HepG2 (cell line): Measurements from ENCODE around the gene ITPK1. TPM values are rescaled to one million over a fixed set of nuclear protein-coding genes. Genes with fewer than 3 reads are reported as not detected.

Experiments used
- AFF4 ChIP-seq: sonication (generic); formaldehyde crosslinking; IDR thresholded peaks from 2 replicates; pipeline ENCODE4 v1.4.0; 2020; ENCODE audit warnings: missing genetic modification reagents
- ATRX ChIP-seq: sonication (generic); formaldehyde crosslinking; IDR thresholded peaks from 2 replicates; pipeline ENCODE4 v1.4.0; 2020; ENCODE audit warnings: missing genetic modification reagents, borderline replicate concordance
- ERF ChIP-seq: IDR thresholded peaks from 2 replicates; pipeline ENCODE4 v1.6.1; 2018; ENCODE audit warnings: missing biosample characterization, missing genetic modification reagents
- GABPB1 ChIP-seq: IDR thresholded peaks from 2 replicates; pipeline ENCODE4 v1.6.1; 2016; ENCODE audit warnings: mild to moderate bottlenecking, missing genetic modification reagents, moderate library complexity, missing compliant biosample characterization
- HBP1 ChIP-seq: IDR thresholded peaks from 2 replicates; pipeline ENCODE4 v1.6.1; 2016; ENCODE audit warnings: low read depth, control low read depth
- HMGXB4 ChIP-seq, 2 experiments: sonication (generic) in 1 of 2; formaldehyde crosslinking in 1 of 2; IDR thresholded peaks; 2 replicates each; pipeline versions ENCODE4 v1.4.0 to v1.6.1; 2018 to 2020; ENCODE audit warnings: missing genetic modification reagents in 2 of 2, borderline replicate concordance in 1 of 2, low read depth in 1 of 2, mild to moderate bottlenecking in 1 of 2, missing biosample characterization in 1 of 2
- HNRNPLL ChIP-seq: fragments of 200-400 bp; formaldehyde crosslinking; IDR thresholded peaks from 2 replicates; pipeline ENCODE4 v1.6.1; 2017; ENCODE audit warnings: mild to moderate bottlenecking, low read depth, low read length; ENCODE audit not compliant: poor library complexity, severe bottlenecking
- MAZ ChIP-seq, 2 experiments: sonication (generic) in 1 of 2; formaldehyde crosslinking in 1 of 2; IDR thresholded peaks; 2 replicates each; pipeline versions ENCODE4 v1.5.0 to v1.6.1; 2012 to 2020; ENCODE audit warnings: low read depth in 2 of 2, mild to moderate bottlenecking in 2 of 2, borderline replicate concordance in 1 of 2, improper control_type of control experiment in 1 of 2, low read length in 1 of 2, missing genetic modification reagents in 1 of 2, moderate library complexity in 1 of 2
- MBNL3 ChIP-seq: fragments of 250-450 bp; sonication (Bioruptor Pico); conservative IDR thresholded peaks from 2 replicates; pipeline ENCODE4 v1.8.0; 2022; ENCODE audit warnings: mild to moderate bottlenecking, inconsistent platforms
- PHF8 ChIP-seq: sonication (generic); formaldehyde crosslinking; IDR thresholded peaks from 2 replicates; pipeline ENCODE4 v1.5.0; 2020; ENCODE audit warnings: missing genetic modification reagents
- SAP130 ChIP-seq: IDR thresholded peaks from 2 replicates; pipeline ENCODE4 v1.6.1; 2016; ENCODE audit warnings: low read depth
- SKI ChIP-seq: fragments of 450-650 bp; IDR thresholded peaks from one replicate; pipeline ENCODE4 v1.6.1; 2018; ENCODE audit warnings: mild to moderate bottlenecking; ENCODE audit not compliant: partially characterized antibody
- TFDP1 ChIP-seq: IDR thresholded peaks from 2 replicates; pipeline ENCODE4 v1.6.1; 2016; ENCODE audit warnings: missing compliant biosample characterization, missing genetic modification reagents, borderline replicate concordance
- ZFP36L2 ChIP-seq: sonication (generic); formaldehyde crosslinking; IDR thresholded peaks from 2 replicates; pipeline ENCODE4 v1.4.0; 2020; ENCODE audit warnings: missing genetic modification reagents
- ZFY ChIP-seq: sonication (generic); formaldehyde crosslinking; IDR thresholded peaks from 2 replicates; pipeline ENCODE4 v1.4.0; 2020; ENCODE audit warnings: missing genetic modification reagents
- ZNF558 ChIP-seq: sonication (generic); formaldehyde crosslinking; IDR thresholded peaks from 2 replicates; pipeline ENCODE4 v1.9.0; 2022; ENCODE audit warnings: mild to moderate bottlenecking, missing genetic modification reagents, borderline replicate concordance
- ZNF564 ChIP-seq: sonication (generic); formaldehyde crosslinking; IDR thresholded peaks from 2 replicates; pipeline ENCODE4 v1.8.1; 2023; ENCODE audit warnings: mild to moderate bottlenecking, missing genetic modification reagents
- ZNF749 ChIP-seq: sonication (generic); formaldehyde crosslinking; IDR thresholded peaks from 2 replicates; pipeline ENCODE4 v1.8.0; 2022; ENCODE audit warnings: mild to moderate bottlenecking, missing genetic modification reagents, moderate library complexity, borderline replicate concordance
- ZNF777 ChIP-seq: sonication (generic); formaldehyde crosslinking; IDR thresholded peaks from 2 replicates; pipeline ENCODE4 v1.4.0; 2020; ENCODE audit warnings: missing genetic modification reagents
- ZNF891 ChIP-seq: sonication (generic); formaldehyde crosslinking; IDR thresholded peaks from 2 replicates; pipeline ENCODE4 v1.5.0; 2020; ENCODE audit warnings: mild to moderate bottlenecking, missing genetic modification reagents
- polyA plus RNA-seq, 8 experiments: library from polyadenylated mRNA; depleted of rRNA in 3 of 8; stranded (reverse) in 7 of 8; unstranded in 1 of 8; fragments of >200 nt; fragmentation: Illumina TruSeq in 4 of 8; extraction: Trizol in 4 of 8; gene quantifications; 2 replicates each; pipeline versions ENCODE4 v1.2.1 to v1.2.3, GENCODE V29; 2011 to 2016; ENCODE audit warnings: low read depth in 4 of 8, missing spikeins in 1 of 8, mixed read lengths in 1 of 8; ENCODE audit not compliant: insufficient read depth in 1 of 8
- total RNA-seq, 5 experiments: library from RNA; depleted of rRNA; stranded (reverse); fragments of >200 nt; fragmentation: Illumina TruSeq; extraction: Trizol; gene quantifications; 2 replicates each; pipeline ENCODE4 v1.2.3, GENCODE V29; 2016; ENCODE audit warnings: low read depth in 1 of 5

Gene ITPK1
- total and polyA plus RNA-seq, 2 of the 13 experiments (the other 11 are each of a cell fraction or from before 2014, with no cell fraction given): 20.5 to 47.5 TPM

GRCh38 chr14:93115069-93115820 lies 480 bp downstream of the ITPK1 start (continued):
- TF ChIP-seq AFF4 (CRISPR knock-in tag): no peak
- 0 out of 2 replicates have a peak, but pooled peaks have one; percentile 31 for TF ChIP-seq ZNF564 (CRISPR knock-in tag)
- TF ChIP-seq HBP1: no peak
- TF ChIP-seq GABPB1 (CRISPR knock-in tag): 0 out of 2 replicates have a peak, but pooled peaks have one; percentile 33
- TF ChIP-seq TFDP1 (CRISPR knock-in tag): peak; percentile 10; the same call in 1 of the 2 replicates
- TF ChIP-seq SKI: peak; percentile 47
- TF ChIP-seq ZNF891 (CRISPR knock-in tag): peak; percentile 6; the same call in 1 of the 2 replicates
- TF ChIP-seq ZFY (CRISPR knock-in tag): peak; percentile 62
- TF ChIP-seq PHF8 (CRISPR knock-in tag): peak; percentile 69
- no peak for TF ChIP-seq ATRX (CRISPR knock-in tag)
- peak; percentile 69 for TF ChIP-seq MAZ (IDR thresholded peaks at IDR 0.05; ENCODE audit: borderline replicate concordance, low read depth, low read length)
- peak; percentile 45 for TF ChIP-seq MAZ (CRISPR knock-in tag; IDR thresholded peaks at IDR 0.05; ENCODE audit: low read depth)
- TF ChIP-seq HMGXB4 (CRISPR knock-in tag; IDR thresholded peaks at IDR 0.05; ENCODE audit: borderline replicate concordance in 1 of 2, low read depth in 1 of 2): peak; percentile 8 to 15; a peak in 2 of 4 replicates
- TF ChIP-seq ZFP36L2: no peak
- 0 out of 2 replicates have a peak, but pooled peaks have one; percentile 10 for TF ChIP-seq ZNF749 (CRISPR knock-in tag)
- TF ChIP-seq HNRNPLL: peak; percentile 37
- TF ChIP-seq ZNF558 (CRISPR knock-in tag): peak; percentile 23; the same call in 1 of the 2 replicates
- peak; percentile 54; the same call in 1 of the 2 replicates for TF ChIP-seq ZNF777
- TF ChIP-seq SAP130 (CRISPR knock-in tag): peak; percentile 50
- TF ChIP-seq ERF (CRISPR knock-in tag): 0 out of 2 replicates have a peak, but pooled peaks have one; percentile 20
- no peak for TF ChIP-seq MBNL3 (CRISPR knock-in tag)
